Measurements from ENCODE around the gene C10orf71.

The C10orf71 gene, protein sequence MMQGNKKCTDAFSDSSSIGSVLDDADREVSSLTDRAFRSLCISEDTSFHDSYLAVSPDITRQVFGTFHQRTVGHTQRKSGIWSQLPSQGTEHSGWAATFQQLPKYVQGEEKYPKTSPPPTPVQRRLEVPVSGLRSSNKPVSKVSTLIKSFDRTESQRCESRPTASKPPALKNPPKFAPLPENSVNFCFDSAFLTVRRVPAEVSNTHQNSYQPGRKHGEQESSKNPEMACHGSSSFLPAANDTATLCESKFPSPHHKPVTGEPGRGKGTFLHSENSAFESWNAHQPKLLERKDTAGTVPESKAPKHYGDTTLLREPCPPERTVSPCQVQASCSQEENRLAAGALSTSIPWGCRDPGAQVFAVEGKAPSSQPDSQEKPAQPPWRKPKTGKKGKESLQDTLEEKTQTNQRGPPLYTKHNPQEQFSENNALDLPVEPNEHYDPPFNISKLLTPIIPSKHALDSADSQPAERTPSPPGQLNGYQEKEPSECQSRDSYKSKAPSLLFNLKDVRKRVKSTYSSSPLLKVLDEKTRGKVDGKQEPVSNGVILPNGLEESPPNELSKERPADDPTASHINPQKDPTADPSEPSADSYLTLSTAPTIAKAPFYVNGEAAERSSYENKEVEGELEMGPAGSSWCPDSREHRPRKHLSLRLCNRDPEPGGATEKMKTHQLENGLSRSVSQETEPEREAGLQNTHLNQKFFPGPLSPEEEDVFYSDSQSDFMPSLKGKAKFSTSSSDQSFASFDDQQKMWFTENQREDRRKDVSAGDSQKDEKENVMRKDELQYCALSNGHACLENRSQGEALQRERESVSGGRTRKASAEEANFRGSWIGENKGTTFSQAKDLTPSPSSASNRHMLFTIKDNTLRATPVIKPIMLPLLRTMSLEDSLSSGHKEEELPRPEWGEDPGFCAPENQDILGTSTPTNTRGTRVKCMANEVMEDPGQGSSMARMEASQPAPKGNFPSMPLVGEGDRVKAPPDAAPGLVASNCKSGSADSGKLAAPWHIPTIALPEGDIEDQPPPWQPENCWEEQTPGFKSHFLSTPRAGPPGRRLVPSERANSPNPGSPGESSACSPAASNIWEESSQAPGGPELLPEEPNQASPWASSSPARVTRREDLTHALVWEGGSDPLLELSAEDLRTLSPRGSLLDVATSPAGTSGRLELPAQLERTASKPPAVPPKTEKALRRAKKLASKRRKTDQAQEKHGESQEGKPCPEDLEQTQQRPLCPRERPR (N-terminal part only)

GRCh38 chr10:49298983-49299815, at the start of gene C10orf71:
Gene C10orf71 (plus strand): TSS chr10:49299170. CDS start chr10:49322546, 23,376 bp downstream.
- no peak for DNase-seq (ENCODE audit: low read depth)
- no peak for TF ChIP-seq CTCF (conservative IDR thresholded peaks at IDR 0.05; ENCODE audit: control insufficient read depth, insufficient read depth, low read depth, low read length)
- no peak within 1 kb of the TSS for H3K4me3 ChIP-seq (ENCODE audit: control insufficient read depth, low read depth, low read length)

GRCh38 chr10:49252313-49253034, 46.5 kb upstream of the C10orf71 start:
- TF ChIP-seq CTCF (conservative IDR thresholded peaks at IDR 0.05; ENCODE audit: control insufficient read depth, insufficient read depth, low read depth, low read length): no peak
- no peak overlapping the region for H3K4me3 ChIP-seq (ENCODE audit: control insufficient read depth, low read depth, low read length)
- no peak for DNase-seq (ENCODE audit: low read depth)

- TF ChIP-seq CTCF (conservative IDR thresholded peaks at IDR 0.05; ENCODE audit: control insufficient read depth, insufficient read depth, low read depth, low read length): no peak
- DNase-seq (ENCODE audit: low read depth): no peak
- no peak overlapping the region for H3K4me3 ChIP-seq (ENCODE audit: control insufficient read depth, low read depth, low read length)
Measured at GRCh38 chr10:49253340-49253906, 45.5 kb upstream of the C10orf71 start.

- no peak for TF ChIP-seq CTCF (conservative IDR thresholded peaks at IDR 0.05; ENCODE audit: control insufficient read depth, insufficient read depth, low read depth, low read length)
- no peak for DNase-seq (ENCODE audit: low read depth)
- no peak overlapping the region for H3K4me3 ChIP-seq (ENCODE audit: control insufficient read depth, low read depth, low read length)
Measured at GRCh38 chr10:49254150-49254549, 44.8 kb upstream of the C10orf71 start.

- no peak for DNase-seq (ENCODE audit: low read depth)
- no peak for TF ChIP-seq CTCF (conservative IDR thresholded peaks at IDR 0.05; ENCODE audit: control insufficient read depth, insufficient read depth, low read depth, low read length)
- H3K4me3 ChIP-seq (ENCODE audit: control insufficient read depth, low read depth, low read length): no peak overlapping the region
Measured at GRCh38 chr10:49254556-49255318, 44.2 kb upstream of the C10orf71 start.

Measured in fibroblast of mammary gland (primary cell).